Type B pancreatic cell (in vitro differentiated cells): ENCODE results near the gene TMCC1. TPM values are rescaled to one million over a fixed set of nuclear protein-coding genes. Genes with fewer than 3 reads are reported as not detected.

Experiments
- DNase-seq: peaks from one replicate; pipeline ENCODE4 v3.0.0; 2021; ENCODE audit warnings: mixed read lengths; ENCODE audit not compliant: unreplicated experiment; ENCODE audit errors: extremely low spot score
- H3K27ac Mint-ChIP-seq: 2 replicates; pipeline ENCODE4 v1.8.0; 2021; ENCODE audit warnings: mild to moderate bottlenecking, mixed read lengths
- H3K27me3 Mint-ChIP-seq: 2 replicates; pipeline ENCODE4 v1.8.0; 2021; ENCODE audit warnings: mixed read lengths
- H3K36me3 Mint-ChIP-seq: 2 replicates; pipeline ENCODE4 v1.8.0; 2021; ENCODE audit warnings: mixed read lengths
- H3K4me1 Mint-ChIP-seq: one replicate; pipeline ENCODE4 v1.8.0; 2021; ENCODE audit warnings: mixed read lengths; ENCODE audit not compliant: unreplicated experiment
- H3K4me3 Mint-ChIP-seq: 2 replicates; pipeline ENCODE4 v1.8.0; 2021; ENCODE audit warnings: mild to moderate bottlenecking, mixed read lengths
- H3K9me3 Mint-ChIP-seq: 2 replicates; pipeline ENCODE4 v1.8.0; 2021; ENCODE audit warnings: mixed read lengths
- total RNA-seq: library from RNA; stranded (reverse); gene quantifications from 2 replicates; pipeline ENCODE4 v1.2.1, GENCODE V29; 2021; ENCODE audit warnings: low replicate concordance
- TF ChIP-seq, protein P1 (sequence below): fragments of 200-600 bp; sonication (generic); conservative IDR thresholded peaks from 2 replicates; pipeline ENCODE4 v1.5.0; 2021; ENCODE audit warnings: antibody characterized with exemption, mild to moderate bottlenecking

TMCC1 gene
- total RNA-seq, 1 donor from 2014 or later, result 46.9 TPM

DNA sequence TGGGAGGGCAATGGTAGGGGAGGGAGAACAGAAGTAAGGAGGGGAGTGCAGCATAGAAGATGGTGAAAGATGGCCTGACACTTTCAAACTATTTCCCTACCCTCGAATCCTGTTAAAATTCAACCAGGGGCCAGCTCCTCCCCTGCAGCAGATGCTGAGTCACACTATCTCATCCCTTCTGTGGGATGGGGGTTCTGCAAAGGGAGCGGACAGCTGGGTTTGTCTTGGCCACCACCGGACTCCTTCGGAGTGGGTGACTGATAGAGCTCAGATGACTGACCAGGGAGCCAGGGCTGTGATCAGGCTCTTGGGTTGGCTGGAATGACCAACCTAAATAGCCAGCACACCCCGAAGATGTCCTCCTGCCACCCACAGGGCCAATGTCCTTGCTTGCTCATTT lies 33.6 kb upstream of the TMCC1 start:
- no peak overlapping the region for H3K27ac Mint-ChIP-seq
- peaks cover 3% of the 10 kb centered on the region for H3K36me3 Mint-ChIP-seq
- H3K4me1 Mint-ChIP-seq, result no peaks in the 10 kb centered on the region
- TF ChIP-seq, protein P1, sequence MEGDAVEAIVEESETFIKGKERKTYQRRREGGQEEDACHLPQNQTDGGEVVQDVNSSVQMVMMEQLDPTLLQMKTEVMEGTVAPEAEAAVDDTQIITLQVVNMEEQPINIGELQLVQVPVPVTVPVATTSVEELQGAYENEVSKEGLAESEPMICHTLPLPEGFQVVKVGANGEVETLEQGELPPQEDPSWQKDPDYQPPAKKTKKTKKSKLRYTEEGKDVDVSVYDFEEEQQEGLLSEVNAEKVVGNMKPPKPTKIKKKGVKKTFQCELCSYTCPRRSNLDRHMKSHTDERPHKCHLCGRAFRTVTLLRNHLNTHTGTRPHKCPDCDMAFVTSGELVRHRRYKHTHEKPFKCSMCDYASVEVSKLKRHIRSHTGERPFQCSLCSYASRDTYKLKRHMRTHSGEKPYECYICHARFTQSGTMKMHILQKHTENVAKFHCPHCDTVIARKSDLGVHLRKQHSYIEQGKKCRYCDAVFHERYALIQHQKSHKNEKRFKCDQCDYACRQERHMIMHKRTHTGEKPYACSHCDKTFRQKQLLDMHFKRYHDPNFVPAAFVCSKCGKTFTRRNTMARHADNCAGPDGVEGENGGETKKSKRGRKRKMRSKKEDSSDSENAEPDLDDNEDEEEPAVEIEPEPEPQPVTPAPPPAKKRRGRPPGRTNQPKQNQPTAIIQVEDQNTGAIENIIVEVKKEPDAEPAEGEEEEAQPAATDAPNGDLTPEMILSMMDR, result no peak
- peaks cover 6% of the 10 kb centered on the region for H3K9me3 Mint-ChIP-seq
- no peak overlapping the region for H3K4me3 Mint-ChIP-seq
- DNase-seq, result no peak
- no peaks in the 10 kb centered on the region for H3K27me3 Mint-ChIP-seq

DNA sequence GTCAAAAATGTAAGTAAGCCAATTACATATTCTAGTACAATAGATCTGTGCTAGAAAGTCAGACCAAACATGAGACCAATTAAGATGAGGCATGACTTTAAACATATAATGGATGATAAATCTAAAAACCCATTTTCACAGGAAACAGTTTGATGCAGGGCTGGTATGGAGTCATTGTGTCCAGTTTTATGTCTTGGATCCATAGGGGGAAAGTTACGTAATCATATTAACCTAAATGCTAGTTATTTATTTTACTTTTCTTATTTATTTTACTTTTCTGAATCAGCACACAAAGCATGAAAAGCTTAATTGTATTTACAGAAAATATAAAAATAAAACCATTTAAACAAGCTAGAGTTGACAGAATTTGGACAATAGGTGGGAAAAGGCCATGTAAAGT lies 26.3 kb upstream of the TMCC1 start:
- no peaks in the 10 kb centered on the region for H3K36me3 Mint-ChIP-seq
- H3K4me3 Mint-ChIP-seq, result no peak overlapping the region
- no peak overlapping the region for H3K27ac Mint-ChIP-seq
- H3K9me3 Mint-ChIP-seq, result peaks cover 5% of the 10 kb centered on the region
- no peak for DNase-seq
- no peaks in the 10 kb centered on the region for H3K4me1 Mint-ChIP-seq
- TF ChIP-seq, protein P1, result no peak
- no peaks in the 10 kb centered on the region for H3K27me3 Mint-ChIP-seq

DNA sequence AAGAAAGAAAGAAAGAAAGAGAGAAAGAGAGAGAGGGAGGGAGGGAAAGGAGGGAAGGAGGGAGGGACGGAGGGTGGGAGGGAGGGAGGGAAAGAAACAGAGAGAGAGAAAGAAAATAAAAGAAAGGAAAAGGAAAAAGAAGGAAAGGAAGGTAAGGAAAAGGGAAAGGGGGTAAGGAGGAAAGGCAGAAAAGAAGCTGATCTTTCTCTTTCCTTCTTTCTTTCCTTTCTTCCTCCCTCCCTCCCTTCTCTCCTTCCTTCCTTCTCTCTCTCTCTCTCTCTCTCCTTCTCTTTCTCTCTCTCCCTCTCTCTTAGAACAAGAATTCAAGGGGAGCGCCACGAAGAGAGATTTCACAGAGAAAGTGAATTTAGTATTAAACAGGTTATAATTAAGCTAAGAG lies 25.8 kb upstream of the TMCC1 start:
- Mint-ChIP-seq H3K27me3 (no peaks in the 10 kb centered on the region), H3K4me3 (no peak overlapping the region), H3K4me1 (no peaks in the 10 kb centered on the region), H3K9me3 (peaks cover 7% of the 10 kb centered on the region), H3K27ac (no peak overlapping the region), H3K36me3 (no peaks in the 10 kb centered on the region)
- TF ChIP-seq, protein P1, result no peak
- no peak for DNase-seq

DNA sequence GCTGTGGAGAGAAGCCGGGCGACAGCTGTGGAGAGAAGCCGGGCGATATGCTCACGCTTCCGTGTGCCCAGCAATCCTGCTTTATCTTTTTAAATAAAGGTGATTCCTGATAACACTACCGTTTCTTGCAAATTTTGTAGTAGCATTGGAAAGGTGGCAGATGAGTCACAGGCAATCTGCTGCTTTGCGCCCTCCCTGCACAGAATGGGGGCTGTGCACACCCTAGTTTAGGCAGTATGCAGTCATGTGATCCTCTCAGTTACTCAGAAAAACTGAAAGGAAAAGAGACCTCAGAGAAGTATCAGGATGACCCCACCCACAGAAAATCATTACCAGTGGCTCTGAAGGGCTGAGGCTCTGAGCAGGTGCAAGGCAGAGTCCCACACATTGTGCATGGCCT lies 24.9 kb upstream of the TMCC1 start:
- no peaks in the 10 kb centered on the region for H3K4me1 Mint-ChIP-seq
- no peak overlapping the region for H3K4me3 Mint-ChIP-seq
- TF ChIP-seq, protein P1, result no peak
- DNase-seq, result no peak
- no peak overlapping the region for H3K27ac Mint-ChIP-seq
- peaks cover 7% of the 10 kb centered on the region for H3K9me3 Mint-ChIP-seq
- no peaks in the 10 kb centered on the region for H3K36me3 Mint-ChIP-seq
- H3K27me3 Mint-ChIP-seq, result no peaks in the 10 kb centered on the region

DNA sequence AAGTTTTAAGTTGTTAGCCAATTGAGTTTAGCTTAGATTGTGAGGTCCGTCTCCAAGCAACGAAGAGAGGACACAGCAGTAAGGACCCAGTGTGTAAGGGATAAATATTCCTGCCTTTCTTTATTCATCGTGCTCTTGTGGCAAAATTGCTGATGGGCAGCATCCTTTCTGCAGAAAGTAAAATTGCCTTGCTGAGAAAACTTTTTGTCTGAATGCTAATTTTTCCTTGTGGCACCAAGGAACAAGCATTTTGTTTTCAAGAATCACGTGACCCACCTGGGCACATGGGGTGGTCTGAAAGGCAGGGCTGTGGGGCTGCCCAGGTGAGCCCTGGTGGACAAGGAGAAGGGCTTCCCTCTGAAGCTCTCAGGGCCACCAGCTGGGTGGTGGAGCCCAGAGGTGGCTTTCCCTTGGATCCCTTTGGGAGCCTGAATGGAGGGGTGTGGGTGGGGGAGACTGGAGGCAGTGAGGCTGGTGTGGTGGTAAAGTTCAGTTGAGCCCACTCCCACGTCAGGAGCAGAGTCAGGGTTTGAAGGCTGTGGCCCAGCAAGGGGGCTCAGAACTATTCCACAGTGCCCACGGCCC lies 24.0 kb upstream of the TMCC1 start:
- Mint-ChIP-seq H3K4me1 (no peaks in the 10 kb centered on the region), H3K9me3 (peaks cover 7% of the 10 kb centered on the region)
- no peak for DNase-seq

More for the DNA sequence above, 24.0 kb upstream of the TMCC1 start:
- no peaks in the 10 kb centered on the region for H3K27me3 Mint-ChIP-seq
- H3K36me3 Mint-ChIP-seq, result no peaks in the 10 kb centered on the region
- H3K27ac Mint-ChIP-seq, result no peak overlapping the region
- H3K4me3 Mint-ChIP-seq, result no peak overlapping the region
- TF ChIP-seq, protein P1, result no peak
